ENCODE measurements around the gene RNASEH1.
A peak's percentile ranks its signal among the peaks of the same experiment; 100 is the strongest.
"Not testable (repeated sequence)": the region's sequence is repeated elsewhere in the genome, so short reads cannot be mapped to it uniquely, and the experiment has no call there.

Gene RNASEH1

DNA sequence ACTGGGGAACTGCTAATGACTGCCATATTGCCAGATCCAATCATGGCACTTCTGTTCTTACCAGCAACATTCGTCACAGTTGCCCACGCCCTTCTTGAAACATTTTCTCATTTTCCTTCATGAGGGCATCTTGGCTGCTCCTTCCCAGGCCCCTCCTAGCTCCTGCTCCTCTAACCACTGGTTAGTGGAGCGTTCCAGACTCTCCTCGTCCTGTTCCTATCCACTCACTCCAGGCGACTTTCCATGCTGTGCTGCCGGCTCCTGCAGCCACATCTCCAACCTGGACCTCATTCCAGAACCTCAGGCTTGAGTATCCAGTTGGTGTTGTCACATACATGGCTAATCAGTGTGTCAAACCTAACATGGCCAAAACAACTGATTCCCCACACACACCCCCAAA is 37.5 kb downstream of the RNASEH1 start:
- Mint-ChIP-seq H3K27ac (peak overlapping the region; percentile 83 to 98 (median 95)), H3K4me1 (peaks cover 50% of the 10 kb centered on the region), H3K36me3 (ENCODE audit: low read depth) (peaks cover 14% of the 10 kb centered on the region), H3K9me3 (peaks cover 2% of the 10 kb centered on the region), H3K27me3 (ENCODE audit: low read depth) (no peaks in the 10 kb centered on the region), H3K4me3 (peak overlapping the region; percentile 92 to 94 (median 93))
- TF ChIP-seq, protein P1, sequence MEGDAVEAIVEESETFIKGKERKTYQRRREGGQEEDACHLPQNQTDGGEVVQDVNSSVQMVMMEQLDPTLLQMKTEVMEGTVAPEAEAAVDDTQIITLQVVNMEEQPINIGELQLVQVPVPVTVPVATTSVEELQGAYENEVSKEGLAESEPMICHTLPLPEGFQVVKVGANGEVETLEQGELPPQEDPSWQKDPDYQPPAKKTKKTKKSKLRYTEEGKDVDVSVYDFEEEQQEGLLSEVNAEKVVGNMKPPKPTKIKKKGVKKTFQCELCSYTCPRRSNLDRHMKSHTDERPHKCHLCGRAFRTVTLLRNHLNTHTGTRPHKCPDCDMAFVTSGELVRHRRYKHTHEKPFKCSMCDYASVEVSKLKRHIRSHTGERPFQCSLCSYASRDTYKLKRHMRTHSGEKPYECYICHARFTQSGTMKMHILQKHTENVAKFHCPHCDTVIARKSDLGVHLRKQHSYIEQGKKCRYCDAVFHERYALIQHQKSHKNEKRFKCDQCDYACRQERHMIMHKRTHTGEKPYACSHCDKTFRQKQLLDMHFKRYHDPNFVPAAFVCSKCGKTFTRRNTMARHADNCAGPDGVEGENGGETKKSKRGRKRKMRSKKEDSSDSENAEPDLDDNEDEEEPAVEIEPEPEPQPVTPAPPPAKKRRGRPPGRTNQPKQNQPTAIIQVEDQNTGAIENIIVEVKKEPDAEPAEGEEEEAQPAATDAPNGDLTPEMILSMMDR (IDR thresholded peaks at IDR 0.05; ENCODE audit: unreplicated experiment in 3 of 3), result no peak

DNA sequence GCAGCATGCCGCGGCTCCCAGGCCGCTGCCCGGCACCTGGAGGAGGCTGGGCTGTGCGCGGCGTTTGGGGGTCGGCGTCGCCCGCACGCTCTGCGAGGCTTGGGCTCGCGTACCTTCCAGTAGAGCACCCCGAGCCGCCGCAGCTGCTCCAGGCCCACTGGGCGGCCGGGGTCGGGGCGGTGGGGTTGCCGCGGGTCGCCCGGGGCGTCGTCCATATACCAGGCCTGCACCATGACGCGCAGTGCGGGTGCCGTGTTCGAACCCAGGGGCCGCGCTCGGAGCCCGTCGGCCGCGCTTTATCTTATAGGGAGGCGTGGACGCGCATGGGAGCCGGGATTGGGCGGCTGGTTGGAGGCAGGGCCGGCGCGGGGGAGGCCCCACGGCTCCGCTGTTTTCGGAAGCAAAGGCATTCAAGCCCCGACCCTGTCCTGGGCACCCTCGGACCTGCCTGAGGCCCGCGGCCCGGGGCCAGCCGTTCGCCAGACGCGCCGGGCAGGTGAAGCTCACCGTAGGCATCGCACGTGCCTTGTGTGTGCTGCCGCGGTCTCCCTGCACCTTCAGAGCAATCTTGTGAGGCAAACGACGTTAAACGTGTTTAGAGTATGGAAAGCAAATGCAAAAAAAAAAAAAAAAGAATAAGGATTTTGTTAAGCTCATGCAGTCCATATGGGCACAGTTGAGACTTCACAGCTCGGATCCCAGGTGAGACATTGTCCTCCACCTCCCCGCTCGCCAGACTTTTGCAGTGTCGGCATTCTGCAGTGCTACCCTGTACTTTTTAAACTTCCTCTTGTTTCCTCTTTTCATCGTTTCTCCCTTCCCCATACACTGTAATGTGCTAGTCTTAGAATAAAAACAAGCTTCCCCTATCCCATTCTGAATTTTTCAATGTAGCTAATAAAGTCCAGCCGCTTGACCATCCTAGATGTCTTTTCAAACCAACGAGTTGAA is 38.6 kb downstream of the RNASEH1 start, which contains the start of gene ADI1:
Gene ADI1 (minus strand): TSS at position 277 of the 951 bp plus-strand sequence. CDS start 44 bp downstream, at position 233.
- peak within 1 kb of the TSS; percentile 95 to 98 (median 97) for H3K27ac Mint-ChIP-seq
- H3K4me3 Mint-ChIP-seq, result peak within 1 kb of the TSS; percentile 92 to 94 (median 93)
- no peaks in the 10 kb centered on the region for H3K27me3 Mint-ChIP-seq (ENCODE audit: low read depth)
- TF ChIP-seq, protein P1 (IDR thresholded peaks at IDR 0.05; ENCODE audit: unreplicated experiment in 3 of 3), result no peak
- H3K4me1 Mint-ChIP-seq, result peaks cover 41% of the 10 kb centered on the region
- H3K36me3 Mint-ChIP-seq (ENCODE audit: low read depth), result peaks cover 24% of the 10 kb centered on the region
- H3K9me3 Mint-ChIP-seq, result peaks cover 5% of the 10 kb centered on the region

GRCh38 chr2:3518496-3519254 is 39.5 kb downstream of the RNASEH1 start:
- TF ChIP-seq, protein P1 (IDR thresholded peaks at IDR 0.05; ENCODE audit: unreplicated experiment in 3 of 3), result no peak
- H3K36me3 Mint-ChIP-seq (ENCODE audit: low read depth), result peaks cover 33% of the 10 kb centered on the region
- peak overlapping the region; percentile 95 to 98 (median 97) for H3K27ac Mint-ChIP-seq
- peaks cover 5% of the 10 kb centered on the region for H3K9me3 Mint-ChIP-seq
- peak overlapping the region; percentile 92 to 94 (median 93) for H3K4me3 Mint-ChIP-seq
- H3K4me1 Mint-ChIP-seq, result peaks cover 39% of the 10 kb centered on the region
- H3K27me3 Mint-ChIP-seq (ENCODE audit: low read depth), result no peaks in the 10 kb centered on the region

- Mint-ChIP-seq H3K4me3 (peak overlapping the region; percentile 92 to 94 (median 93)), H3K4me1 (peaks cover 33% of the 10 kb centered on the region), H3K27ac (peak overlapping the region; percentile 95 to 98 (median 97)), H3K27me3 (ENCODE audit: low read depth) (no peaks in the 10 kb centered on the region), H3K9me3 (peaks cover 5% of the 10 kb centered on the region), H3K36me3 (ENCODE audit: low read depth) (peaks cover 39% of the 10 kb centered on the region)
- TF ChIP-seq, protein P1 (IDR thresholded peaks at IDR 0.05; ENCODE audit: unreplicated experiment in 3 of 3), result no peak
Observed at GRCh38 chr2:3517948-3518495, 40.1 kb downstream of the RNASEH1 start.

- Mint-ChIP-seq H3K4me1 (peaks cover 28% of the 10 kb centered on the region), H3K9me3 (peaks cover 5% of the 10 kb centered on the region), H3K36me3 (ENCODE audit: low read depth) (peaks cover 48% of the 10 kb centered on the region), H3K4me3 (peak overlapping the region; percentile 40 to 85 (median 81)), H3K27me3 (ENCODE audit: low read depth) (no peaks in the 10 kb centered on the region), H3K27ac (peak overlapping the region in 1 of 3 experiments; percentile 98)
- TF ChIP-seq, protein P1 (IDR thresholded peaks at IDR 0.05; ENCODE audit: unreplicated experiment in 3 of 3), result no peak
Observed at GRCh38 chr2:3516831-3517230, 41.3 kb downstream of the RNASEH1 start.

DNA sequence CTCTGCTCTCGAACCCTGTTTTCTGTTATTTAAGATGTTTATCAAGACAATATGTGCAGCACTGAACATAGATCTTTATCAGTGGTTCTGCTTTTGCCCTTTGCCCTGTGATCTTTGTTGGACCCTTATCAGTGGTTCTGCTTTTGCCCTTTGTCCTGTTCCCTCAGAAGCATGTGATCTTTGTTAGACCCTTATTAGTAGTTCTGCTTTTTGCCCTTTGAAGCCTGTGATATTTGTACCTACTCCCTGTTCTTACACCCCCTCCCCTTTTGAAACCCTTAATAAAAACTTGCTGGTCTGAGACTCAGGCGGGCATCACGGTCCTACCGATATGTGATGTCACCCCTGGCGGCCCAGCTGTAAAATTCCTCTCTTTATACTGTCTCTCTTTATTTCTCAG is 42.7 kb downstream of the RNASEH1 start:
- Mint-ChIP-seq H3K36me3 (ENCODE audit: low read depth) (peaks cover 62% of the 10 kb centered on the region), H3K4me1 (peaks cover 14% of the 10 kb centered on the region)
- H3K9me3 Mint-ChIP-seq; H3K27me3 Mint-ChIP-seq (ENCODE audit: low read depth); H3K27ac Mint-ChIP-seq; H3K4me3 Mint-ChIP-seq: not testable (repeated sequence)
